IMR-90 (cell line): ENCODE measurements around the gene ACTA1. TPM values are rescaled to one million over a fixed set of nuclear protein-coding genes. Genes with fewer than 3 reads are reported as not detected.

ENCODE experiments used
- ATAC-seq: fragments of 200-7000 bp; cut with Tn5 transposase; 2 replicates; pipeline ENCODE4 v1.9.1; 2020; ENCODE audit warnings: low read depth, mild to moderate bottlenecking, moderate library complexity
- BruUV-seq: library from RNA; stranded (reverse); fragments of 400-500 nt; replicated peaks from 2 replicates; lab custom pipeline; 2021; lab: Mats Ljungman, UMichigan
- CTCF ChIA-PET: fragments of 300-600 bp; formaldehyde crosslinking; extraction: SDS; loops from one replicate; lab custom pipeline; 2021; ENCODE audit warnings: antibody characterized with exemption; lab: Yijun Ruan, JAX
- POLR2A ChIA-PET: fragments of 300-600 bp; sonication (Branson Sonifier 250); formaldehyde crosslinking; loops from one replicate; lab custom pipeline; 2022; ENCODE audit warnings: antibody characterized with exemption; ENCODE audit not compliant: unreplicated experiment; lab: Charles Lee
- DNase-seq: peaks from one replicate; pipeline ENCODE4 v3.0.0; 2013
- H2AFZ ChIP-seq: replicated peaks from 2 replicates; pipeline ENCODE3; 2013; ENCODE audit warnings: low read length, mild to moderate bottlenecking; ENCODE audit not compliant: poor library complexity
- H2AK5ac ChIP-seq: 2 replicates; pipeline ENCODE4 v1.6.1; 2013; ENCODE audit warnings: low read depth, low read length, inconsistent platforms
- H2AK9ac ChIP-seq: replicated peaks from 2 replicates; pipeline ENCODE3; 2013; ENCODE audit warnings: mild to moderate bottlenecking, low read depth, low read length, moderate library complexity; ENCODE audit not compliant: poor library complexity
- H2BK120ac ChIP-seq: 2 replicates; pipeline ENCODE4 v1.6.1; 2013; ENCODE audit warnings: low read depth, low read length, inconsistent platforms
- H2BK15ac ChIP-seq: 3 replicates; pipeline ENCODE4 v1.6.1; 2013; ENCODE audit warnings: low read depth, low read length, inconsistent platforms
- H2BK20ac ChIP-seq: 2 replicates; pipeline ENCODE4 v1.6.1; 2013; ENCODE audit warnings: low read depth, mild to moderate bottlenecking, inconsistent platforms, low read length, moderate library complexity
- H2BK5ac ChIP-seq: 2 replicates; pipeline ENCODE4 v1.6.1; 2013; ENCODE audit warnings: mild to moderate bottlenecking, low read depth, low read length, inconsistent platforms; ENCODE audit not compliant: poor library complexity, severe bottlenecking
- H3K14ac ChIP-seq: replicated peaks from 2 replicates; pipeline ENCODE4 v1.6.1; 2013; ENCODE audit warnings: low read depth, low read length, inconsistent platforms
- H3K18ac ChIP-seq: 2 replicates; pipeline ENCODE4 v1.6.1; 2013; ENCODE audit warnings: low read depth, low read length, control low read depth
- H3K23ac ChIP-seq: 2 replicates; pipeline ENCODE4 v1.6.1; 2013; ENCODE audit warnings: low read depth, low read length, inconsistent platforms
- H3K27ac ChIP-seq: 2 replicates; pipeline ENCODE4 v1.5.1; 2013; ENCODE audit warnings: mild to moderate bottlenecking, control low read depth, low read length; ENCODE audit not compliant: insufficient read depth
- H3K27me3 ChIP-seq: 2 replicates; pipeline ENCODE4 v1.6.1; 2013; ENCODE audit warnings: low read length; ENCODE audit not compliant: control insufficient read depth, insufficient read depth
- H3K36me3 ChIP-seq: 2 replicates; pipeline ENCODE4 v1.6.1; 2013; ENCODE audit warnings: low read length, mixed read lengths; ENCODE audit not compliant: control insufficient read depth, insufficient read depth
- H3K4ac ChIP-seq: 2 replicates; pipeline ENCODE4 v1.6.1; 2013; ENCODE audit warnings: low read depth, low read length, inconsistent platforms
- H3K4me1 ChIP-seq: 2 replicates; pipeline ENCODE4 v1.6.1; 2013; ENCODE audit warnings: low read length, mixed read lengths; ENCODE audit not compliant: control insufficient read depth, insufficient read depth
- H3K4me2 ChIP-seq: 2 replicates; pipeline ENCODE4 v1.6.1; 2013; ENCODE audit warnings: low read depth, mild to moderate bottlenecking, control low read depth, low read length, moderate library complexity
- H3K4me3 ChIP-seq: 2 replicates; pipeline ENCODE4 v1.5.1; 2013; ENCODE audit warnings: low read depth, mild to moderate bottlenecking, control low read depth, low read length, moderate library complexity; ENCODE audit not compliant: insufficient read depth
- H3K56ac ChIP-seq: 2 replicates; pipeline ENCODE4 v1.6.1; 2013; ENCODE audit warnings: low read length, inconsistent platforms; ENCODE audit not compliant: insufficient read depth; ENCODE audit errors: extremely low read depth
- H3K79me1 ChIP-seq, 2 experiments: 2 replicates each; pipeline ENCODE4 v1.6.1; 2013; ENCODE audit warnings: low read length in 2 of 2, inconsistent platforms in 1 of 2, low read depth in 1 of 2
- H3K9ac ChIP-seq: 2 replicates; pipeline ENCODE4 v1.6.1; 2013; ENCODE audit warnings: low read depth, low read length, control low read depth
- H3K9me1 ChIP-seq: 2 replicates; pipeline ENCODE4 v1.6.1; 2013; ENCODE audit warnings: low read length, inconsistent platforms; ENCODE audit not compliant: insufficient read depth
- H3K9me3 ChIP-seq: 2 replicates; pipeline ENCODE4 v1.6.1; 2013; ENCODE audit warnings: low read length; ENCODE audit not compliant: control insufficient read depth, insufficient read depth
- H4K20me1 ChIP-seq: 2 replicates; pipeline ENCODE4 v1.6.1; 2013; ENCODE audit warnings: low read length, inconsistent platforms; ENCODE audit not compliant: insufficient read depth
- H4K5ac ChIP-seq: 2 replicates; pipeline ENCODE4 v1.6.1; 2013; ENCODE audit warnings: mild to moderate bottlenecking, low read depth, low read length, control low read depth
- H4K8ac ChIP-seq, 2 experiments: 2 replicates each; pipeline ENCODE4 v1.6.1; 2013; ENCODE audit warnings: low read depth in 2 of 2, low read length in 2 of 2, control low read depth in 1 of 2, inconsistent platforms in 1 of 2
- H4K91ac ChIP-seq: 2 replicates; pipeline ENCODE4 v1.6.1; 2013; ENCODE audit warnings: low read depth, low read length, inconsistent platforms; ENCODE audit not compliant: insufficient read depth
- BHLHE40 ChIP-seq: fragments of 150-350 bp; IDR thresholded peaks from 2 replicates; pipeline ENCODE4 v1.6.1; 2016; ENCODE audit warnings: mild to moderate bottlenecking, low read depth, low read length
- CEBPB ChIP-seq: IDR thresholded peaks from 2 replicates; pipeline ENCODE4 v1.6.1; 2012; ENCODE audit warnings: low read depth, low read length, improper control_type of control experiment
- CHD1 ChIP-seq: IDR thresholded peaks from 2 replicates; pipeline ENCODE4 v1.6.1; 2012; ENCODE audit warnings: low read depth, low read length, improper control_type of control experiment
- CTCF ChIP-seq: conservative IDR thresholded peaks from 2 replicates; pipeline ENCODE4 v1.5.1; 2012; ENCODE audit warnings: mild to moderate bottlenecking, low read depth, low read length, improper control_type of control experiment
- ELK1 ChIP-seq: fragments of 150-350 bp; IDR thresholded peaks from 2 replicates; pipeline ENCODE4 v1.6.1; 2016; ENCODE audit warnings: low read depth, mild to moderate bottlenecking, low read length, moderate library complexity, borderline replicate concordance
- FOS ChIP-seq: fragments of 150-350 bp; IDR thresholded peaks from 2 replicates; pipeline ENCODE4 v1.6.1; 2016; ENCODE audit warnings: low read depth, low read length
- MAFK ChIP-seq: IDR thresholded peaks from 2 replicates; pipeline ENCODE4 v1.6.1; 2012; ENCODE audit warnings: low read depth, low read length, improper control_type of control experiment
- MAZ ChIP-seq: IDR thresholded peaks from 2 replicates; pipeline ENCODE4 v1.6.1; 2012; ENCODE audit warnings: low read depth, mild to moderate bottlenecking, low read length, improper control_type of control experiment, moderate library complexity, borderline replicate concordance
- MXI1 ChIP-seq: IDR thresholded peaks from 2 replicates; pipeline ENCODE4 v1.6.1; 2012; ENCODE audit warnings: low read depth, mild to moderate bottlenecking, low read length, moderate library complexity, borderline replicate concordance
- NFE2L2 ChIP-seq: fragments of 150-350 bp; IDR thresholded peaks from 2 replicates; pipeline ENCODE4 v1.6.1; 2016; ENCODE audit warnings: low read depth, mild to moderate bottlenecking, low read length
- POLR2A ChIP-seq: IDR thresholded peaks from 2 replicates; pipeline ENCODE4 v1.6.1; 2012; ENCODE audit warnings: mild to moderate bottlenecking, low read depth, low read length
- RAD21 ChIP-seq: IDR thresholded peaks from 2 replicates; pipeline ENCODE4 v1.6.1; 2012; ENCODE audit warnings: low read length, improper control_type of control experiment
- RCOR1 ChIP-seq: IDR thresholded peaks from 2 replicates; pipeline ENCODE4 v1.6.1; 2012; ENCODE audit warnings: mild to moderate bottlenecking, low read length, improper control_type of control experiment; ENCODE audit not compliant: insufficient replicate concordance
- RFX5 ChIP-seq: IDR thresholded peaks from 2 replicates; pipeline ENCODE4 v1.8.0; 2012; ENCODE audit warnings: low read depth, mild to moderate bottlenecking, low read length, moderate library complexity
- SMC3 ChIP-seq: fragments of 150-350 bp; IDR thresholded peaks from 2 replicates; pipeline ENCODE4 v1.6.1; 2016; ENCODE audit warnings: low read depth, mild to moderate bottlenecking, antibody characterized with exemption, low read length, moderate library complexity
- USF2 ChIP-seq: fragments of 150-350 bp; IDR thresholded peaks from 2 replicates; pipeline ENCODE4 v1.6.1; 2017; ENCODE audit warnings: mild to moderate bottlenecking, antibody characterized with exemption, low read length, low read depth
- WGBS, 2 experiments: methylation state at CpG; one replicate each; pipeline versions ENCODE4 v1.1.5 to v1.1.7; 2013; ENCODE audit warnings: missing lambda C conversion rate in 2 of 2; ENCODE audit not compliant: insufficient read length in 1 of 2; ENCODE audit errors: extremely low coverage in 2 of 2; 5-methylcytosine and 5-hydroxymethylcytosine counted together
- dilution Hi-C: fragments of 300-500 bp; cut with HindIII; formaldehyde crosslinking; loops from one replicate; pipeline ENCODE4 v1.14.3; 2018; ENCODE audit warnings: low sequenced_read_pairs; ENCODE audit not compliant: unreplicated experiment
- in situ Hi-C: fragments of 300-500 bp; cut with MboI; formaldehyde crosslinking; loops from 3 replicates; pipeline ENCODE4 v1.14.3; 2019; ENCODE audit warnings: low sequenced_read_pairs, inconsistent platforms, mixed read lengths
- intact Hi-C: fragments of 100-400 bp; cut with micrococcal nuclease; formaldehyde crosslinking; loops from 2 replicates; pipeline ENCODE4 v1.10.0; 2022
- polyA plus RNA-seq, 3 experiments: library from polyadenylated mRNA; depleted of rRNA; stranded (reverse); fragments of >200 nt; gene quantifications; 2 replicates each; pipeline ENCODE4 v1.2.3, GENCODE V29; 2012; ENCODE audit warnings: low replicate concordance in 1 of 3
- total RNA-seq: library from RNA; depleted of rRNA; stranded (reverse); fragments of >200 nt; gene quantifications from 2 replicates; pipeline ENCODE4 v1.2.3, GENCODE V29; 2012

ACTA1 gene
- total and polyA plus RNA-seq, 2 of the 4 experiments (the other 2 are of a cell fraction) = not detected

- intact Hi-C loops = no loop called here
- POLR2A ChIA-PET = no interaction called here
- peaks cover 12 to 15% of the 10 kb centered on the region in 2 experiments; a peak in 3 of 4 replicates for H3K79me1 ChIP-seq
Measured at GRCh38 chr1:229480495-229480894, 46.6 kb upstream of the ACTA1 start.

More at GRCh38 chr1:229480495-229480894, 46.6 kb upstream of the ACTA1 start:
- DNase-seq (no peak), ATAC-seq (no peak)
- no peak overlapping the region for H2BK20ac ChIP-seq
- H4K20me1 ChIP-seq = no peaks in the 10 kb centered on the region; the same call in 1 of the 2 replicates
- no peak overlapping the region for H2AK5ac ChIP-seq
- no peak overlapping the region for H2AK9ac ChIP-seq
- H3K4me2 ChIP-seq = no peak overlapping the region
- no peak overlapping the region for H3K56ac ChIP-seq
- no CpG with 5 or more reads among the region's 7 CpGs for WGBS, 2 experiments
- no TSS peak for BruUV-seq
- in situ Hi-C loops (loop anchor here (5.0 kb wide), 1 partner anchor 223 kb away; no protein-coding TSS in a partner anchor), dilution Hi-C loops (loop anchor here (25.0 kb wide), 1 partner anchor 218 kb away; the partner anchor contains the start of gene RAB4A)
- H2AFZ ChIP-seq = no peak overlapping the region
- H3K9me3 ChIP-seq = no peaks in the 10 kb centered on the region
- H4K91ac ChIP-seq = no peak overlapping the region
- H4K8ac ChIP-seq = no peak overlapping the region
- no peak overlapping the region for H2BK5ac ChIP-seq
- no peak overlapping the region for H3K9ac ChIP-seq
- no peaks in the 10 kb centered on the region for H3K27me3 ChIP-seq
- no peaks in the 10 kb centered on the region for H3K4me1 ChIP-seq
- H2BK120ac ChIP-seq = no peak overlapping the region
- CTCF ChIA-PET = no interaction called here
- H4K5ac ChIP-seq = no peak overlapping the region
- H2BK15ac ChIP-seq = no peak overlapping the region
- no peak overlapping the region for H3K27ac ChIP-seq
- TF ChIP-seq FOS (no peak), CTCF (no peak), MAFK (no peak), CEBPB (no peak), RFX5 (no peak), MXI1 (no peak), NFE2L2 (no peak), MAZ (no peak), CHD1 (no peak), RCOR1 (no peak), BHLHE40 (no peak), USF2 (no peak), ELK1 (no peak), SMC3 (no peak), RAD21 (no peak), POLR2A (no peak)
- no peak overlapping the region for H3K23ac ChIP-seq
- no peak overlapping the region for H3K14ac ChIP-seq
- H3K4me3 ChIP-seq = no peak overlapping the region
- no peak overlapping the region for H3K4ac ChIP-seq
- H3K9me1 ChIP-seq = no peaks in the 10 kb centered on the region
- H3K18ac ChIP-seq = no peak overlapping the region
- H3K36me3 ChIP-seq = peaks cover 27% of the 10 kb centered on the region
